HG03060 (cell line): ENCODE results near the gene SERPINE2.

Source experiments
- ATAC-seq: cut with Tn5 transposase; IDR thresholded peaks from one replicate; pipeline ENCODE4 v1.9.1; 2021; ENCODE audit warnings: low read depth, moderate number of reproducible peaks; ENCODE audit not compliant: unreplicated experiment

The SERPINE2 gene

DNA sequence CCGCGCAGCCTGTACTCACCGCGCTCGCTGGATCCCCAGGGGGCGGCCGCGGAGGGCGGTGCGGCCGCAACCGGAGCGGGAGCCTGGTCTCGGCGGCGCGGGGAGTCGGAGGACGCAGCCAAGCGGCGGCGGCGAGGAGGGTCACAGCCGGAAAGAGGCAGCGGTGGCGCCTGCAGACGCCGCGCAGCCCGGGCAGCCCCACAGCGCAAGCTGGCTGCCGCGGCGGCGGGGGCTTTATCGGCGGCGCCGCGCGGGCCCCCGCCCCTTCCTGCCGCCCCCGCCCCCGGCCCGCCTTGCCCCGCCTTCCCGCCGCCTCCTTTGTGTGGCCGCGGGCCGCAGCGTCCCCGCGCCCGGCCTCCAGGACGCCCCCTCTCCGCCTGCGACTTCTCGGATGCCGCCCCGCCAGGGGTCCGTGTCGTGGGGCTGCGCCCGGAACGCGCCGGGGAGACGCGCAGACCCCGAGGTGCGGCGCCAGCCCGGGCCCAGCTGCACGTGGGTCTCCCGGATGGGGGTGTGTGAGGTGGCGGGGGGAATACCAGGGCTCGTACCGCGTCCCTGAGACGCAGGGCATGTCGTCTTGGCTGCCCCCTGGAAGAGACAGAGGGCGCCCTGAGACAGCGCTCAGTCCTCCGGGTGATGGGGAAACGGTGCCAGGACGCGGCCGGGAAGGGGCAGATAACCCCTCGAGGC is at the start of gene SERPINE2:
TSS of gene SERPINE2 (minus strand) at position 207 of the 690 bp plus-strand sequence. CDS start 37,386 bp downstream, outside the sequence.
- no peak for ATAC-seq

DNA sequence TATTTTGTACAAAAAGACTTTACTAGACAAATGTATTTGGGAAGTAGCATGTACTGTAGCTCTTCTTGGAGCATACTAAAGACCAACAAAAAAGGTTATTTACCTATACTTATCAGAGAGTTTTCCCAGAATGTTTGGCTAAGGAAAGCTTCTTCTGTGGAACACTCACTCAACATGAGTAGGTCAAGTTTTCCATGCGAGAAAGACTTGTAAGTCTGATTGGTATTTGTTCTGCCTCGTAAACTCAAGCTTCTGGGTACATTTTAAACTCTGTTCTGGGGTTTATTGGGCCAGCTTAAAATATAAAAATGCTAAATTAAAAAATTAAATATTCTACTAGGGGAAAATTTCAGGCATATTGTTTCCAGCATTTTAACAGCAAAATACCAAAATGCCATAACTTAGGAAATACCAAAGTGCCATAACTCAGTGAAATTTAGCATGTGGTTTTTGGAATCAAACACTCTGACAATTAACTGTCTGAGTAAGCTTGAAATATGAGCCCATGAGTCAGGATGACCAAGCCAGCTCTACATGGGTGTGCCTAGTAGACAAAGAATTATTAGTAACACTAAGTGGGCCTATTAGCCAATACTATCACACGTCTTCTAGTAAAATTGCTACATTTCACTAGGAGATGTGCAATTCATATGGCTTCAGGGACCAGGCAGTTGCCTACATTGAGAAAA is 47.3 kb upstream of the SERPINE2 start:
- ATAC-seq, result no peak

- no peak for ATAC-seq
Measured at GRCh38 chr2:224085811-224086210, 46.7 kb upstream of the SERPINE2 start.

GRCh38 chr2:224085246-224085645 is 46.2 kb upstream of the SERPINE2 start:
- ATAC-seq, result no peak

- no peak for ATAC-seq
Measured at GRCh38 chr2:224084266-224084892, 45.3 kb upstream of the SERPINE2 start.

GRCh38 chr2:224083638-224084037 is 44.6 kb upstream of the SERPINE2 start:
- no peak for ATAC-seq

DNA sequence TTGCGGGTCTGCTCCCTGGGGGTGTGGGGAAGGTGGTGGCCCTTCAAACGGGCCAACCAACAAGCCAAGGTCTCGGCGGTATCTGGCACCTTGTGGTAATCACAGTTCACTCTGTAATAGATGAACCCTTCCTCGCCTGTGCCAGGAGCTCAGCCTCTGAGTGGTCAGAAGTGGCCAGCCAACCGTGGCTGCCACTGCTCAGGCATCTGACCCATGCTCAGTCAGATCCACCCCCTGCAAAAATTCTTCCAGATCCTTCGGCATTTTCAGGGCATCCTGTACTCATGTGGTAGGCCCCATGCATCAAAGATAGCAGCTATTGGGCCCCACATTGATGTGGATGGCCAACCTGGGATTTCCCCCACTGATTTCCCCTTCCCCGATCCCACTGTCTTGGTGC is 39.6 kb upstream of the SERPINE2 start:
- no peak for ATAC-seq

DNA sequence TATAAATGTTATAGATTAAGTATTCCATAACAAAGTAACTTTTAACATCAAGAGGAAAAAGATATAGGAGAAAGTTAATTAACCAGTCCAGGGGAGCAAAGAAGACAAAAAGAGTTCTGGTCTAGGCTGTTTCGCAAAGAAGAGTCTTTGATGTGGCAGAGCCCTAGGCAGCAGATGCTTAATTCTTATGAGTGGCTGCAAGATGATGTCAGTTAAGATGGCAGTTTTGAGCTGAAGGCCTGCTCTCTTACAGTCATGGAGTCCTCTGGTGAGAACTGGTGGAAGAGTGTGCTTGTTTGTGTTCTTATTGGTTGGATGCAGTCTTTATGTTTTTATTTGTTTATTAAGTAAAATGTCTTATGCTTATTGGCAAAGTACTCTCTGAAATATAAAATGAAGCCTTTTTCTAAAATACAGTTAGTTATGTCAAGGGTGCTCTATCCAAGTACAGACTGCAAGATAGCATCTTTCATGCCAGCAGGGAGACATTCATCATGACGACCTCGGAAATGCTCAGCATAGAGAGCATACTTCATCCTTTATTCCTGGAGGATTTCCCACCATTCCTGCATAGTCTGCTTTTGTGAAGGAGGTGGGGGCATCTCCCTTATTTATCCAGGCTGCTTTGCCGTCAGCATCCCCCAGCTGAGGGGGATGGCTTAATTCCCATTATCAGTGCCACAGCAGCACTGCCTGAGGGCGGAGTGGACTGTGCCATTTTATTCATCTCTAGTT is 38.9 kb upstream of the SERPINE2 start:
- no peak for ATAC-seq

GRCh38 chr2:224075588-224075987 is 36.5 kb upstream of the SERPINE2 start:
- no peak for ATAC-seq

DNA sequence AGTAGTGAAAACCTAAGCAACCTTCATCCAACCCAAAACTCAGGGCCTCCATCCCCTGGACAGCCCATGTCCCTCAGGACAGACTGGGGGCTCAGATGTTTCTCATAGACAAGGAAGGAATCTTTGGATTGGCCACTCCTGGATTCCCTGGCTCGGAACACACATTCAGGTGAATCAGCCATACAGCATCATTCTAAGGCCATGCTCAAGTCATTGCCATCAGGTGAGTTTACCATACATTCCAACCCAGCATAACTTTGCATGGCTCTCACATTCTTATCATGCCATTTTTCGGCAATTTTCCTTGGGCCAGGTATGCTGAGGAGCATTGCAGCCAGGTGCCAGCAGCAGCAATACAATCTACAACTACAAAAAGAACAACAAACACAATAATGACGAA is 34.6 kb upstream of the SERPINE2 start:
- ATAC-seq, result no peak

GRCh38 chr2:224072541-224073188 is 33.6 kb upstream of the SERPINE2 start:
- ATAC-seq, result no peak

DNA sequence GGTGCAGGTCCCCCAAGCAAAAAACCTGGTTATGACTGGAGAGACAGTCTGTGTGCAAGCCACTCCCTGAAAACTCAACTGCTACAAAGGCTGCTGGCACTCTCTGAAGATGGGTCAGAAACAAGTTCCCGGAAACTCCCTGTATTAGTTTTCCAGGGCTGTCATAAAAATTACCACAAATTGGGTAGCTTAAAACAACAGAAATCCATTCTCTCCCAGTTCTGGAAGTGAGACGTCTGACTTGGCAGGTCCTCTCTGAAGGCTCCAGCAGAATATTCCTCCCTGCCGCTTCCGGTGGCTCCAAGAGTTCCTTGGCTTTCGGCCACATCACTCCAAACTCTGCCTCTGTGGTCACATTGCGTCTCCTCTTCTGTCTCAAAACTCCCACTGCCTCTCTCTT is 30.1 kb upstream of the SERPINE2 start:
- no peak for ATAC-seq

DNA sequence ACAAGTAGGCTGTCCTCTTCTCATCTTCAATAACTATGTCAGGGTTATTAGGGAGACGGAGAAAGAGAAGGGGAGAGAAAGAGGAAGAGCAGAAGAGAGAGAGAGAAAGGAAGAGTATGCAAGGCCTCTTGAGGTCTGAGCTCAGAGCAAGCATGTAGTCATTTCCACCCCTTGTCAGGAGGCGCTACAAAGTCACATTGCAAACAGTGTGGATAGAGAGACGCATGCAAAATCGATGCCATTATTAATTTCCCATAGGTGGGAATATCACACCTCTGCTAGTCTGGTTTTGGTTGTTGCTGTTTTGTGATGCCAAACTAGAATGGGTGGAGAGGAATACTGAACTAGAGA is 24.2 kb upstream of the SERPINE2 start:
- ATAC-seq, result no peak

- no peak for ATAC-seq
Measured at GRCh38 chr2:224062481-224063297, 23.6 kb upstream of the SERPINE2 start.

DNA sequence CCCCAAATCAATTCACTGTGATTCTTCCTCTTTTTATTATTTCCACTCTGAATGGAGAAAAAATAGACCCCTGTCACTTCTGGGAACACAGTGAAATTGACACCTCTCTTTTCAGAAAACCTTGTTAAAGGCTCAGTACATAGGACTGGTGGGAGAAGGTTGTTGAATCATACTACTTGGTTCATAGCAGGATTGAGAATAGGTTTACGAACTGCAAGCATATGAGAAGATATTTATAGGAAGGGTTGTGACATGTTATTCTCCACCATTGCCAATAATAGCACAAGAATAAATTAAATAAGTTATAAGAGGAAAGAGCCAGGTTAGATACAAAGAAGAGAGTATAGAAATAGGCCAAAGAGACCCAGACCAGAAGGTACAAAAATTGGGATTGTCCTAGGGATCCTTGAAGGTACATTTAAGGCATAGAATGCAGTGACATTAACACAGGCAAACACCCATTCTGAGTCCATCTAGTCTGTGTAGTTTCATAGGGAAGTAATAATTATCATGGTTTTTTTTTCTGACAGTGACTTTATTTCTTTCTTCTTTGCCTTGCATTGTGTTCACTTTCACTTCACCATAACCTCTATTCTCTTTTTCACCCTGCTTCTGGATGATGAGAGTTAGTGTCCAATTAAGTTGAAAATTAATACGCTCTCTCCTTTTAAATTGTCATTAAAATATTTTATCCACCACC is 21.8 kb upstream of the SERPINE2 start:
- no peak for ATAC-seq

DNA sequence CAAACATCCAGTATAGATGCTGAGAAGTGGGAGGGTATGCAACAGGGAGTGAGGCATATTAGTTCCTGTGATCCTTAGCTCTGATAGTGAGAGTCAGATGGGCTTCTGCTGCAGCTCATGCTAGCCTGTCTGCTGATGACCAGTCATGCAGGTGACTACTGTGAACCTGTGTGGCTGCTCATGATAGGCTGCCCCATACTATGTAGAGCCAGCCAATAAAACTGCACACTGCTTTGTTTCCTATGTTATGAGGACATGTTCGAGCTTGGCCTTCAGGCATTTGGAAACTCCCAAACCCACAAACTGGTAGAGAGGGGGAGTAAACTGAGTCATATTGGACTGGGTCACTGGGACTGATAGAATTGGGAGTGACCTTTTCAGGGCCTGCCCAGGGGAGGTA is 20.1 kb upstream of the SERPINE2 start:
- no peak for ATAC-seq

DNA sequence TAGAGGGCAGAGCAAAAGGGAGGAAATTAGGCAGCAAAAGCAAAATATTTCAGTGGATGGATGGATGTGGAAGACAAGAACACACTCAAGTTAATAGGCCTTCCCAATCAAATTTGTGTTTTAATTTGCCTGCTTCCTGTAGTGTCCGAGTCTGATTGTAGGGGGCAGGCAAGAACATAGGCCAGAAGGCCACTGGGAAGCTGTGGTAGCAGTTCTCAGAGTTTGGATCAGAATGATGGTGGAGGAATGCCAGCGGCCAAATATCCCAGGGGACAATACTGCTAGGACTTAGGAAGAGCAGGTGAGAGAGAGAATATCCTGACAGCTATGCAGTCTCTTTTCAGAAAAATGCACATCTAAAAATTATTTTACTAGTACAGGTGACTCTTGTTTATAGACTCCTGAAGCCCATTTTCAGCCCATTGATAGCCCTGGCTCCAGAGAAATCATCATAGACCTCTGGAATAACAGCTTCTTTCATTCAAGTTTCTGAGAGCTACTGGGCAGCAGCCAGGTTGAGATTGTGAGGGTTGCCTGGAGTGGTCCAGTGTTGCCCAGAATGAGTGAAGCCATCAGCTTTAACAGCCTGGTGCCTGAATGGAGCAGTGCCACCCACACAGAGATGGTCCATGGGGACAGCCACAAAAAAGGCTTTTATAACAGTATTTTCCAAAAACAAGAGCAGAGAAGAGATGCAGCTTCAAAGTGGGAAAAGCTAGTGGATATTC is 19.1 kb upstream of the SERPINE2 start:
- ATAC-seq, result no peak

DNA sequence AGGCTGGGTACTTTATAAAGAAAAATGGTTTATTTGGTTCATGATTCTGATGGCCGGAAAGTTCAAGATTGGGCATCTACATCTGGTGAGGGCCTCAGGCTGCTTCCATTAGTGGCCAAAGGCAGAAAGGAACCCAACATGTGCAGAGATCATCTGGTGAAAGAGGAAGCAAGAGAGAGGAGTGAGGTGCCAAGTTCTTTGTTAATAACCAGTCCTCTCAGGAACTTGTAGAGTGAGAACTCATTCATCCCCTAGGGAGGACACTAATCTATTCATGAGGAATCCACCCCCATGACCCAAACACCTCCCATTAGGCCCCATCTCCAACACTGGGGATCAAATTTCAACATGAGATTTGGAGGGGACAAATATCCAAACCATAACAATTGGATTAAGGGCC is 17.8 kb upstream of the SERPINE2 start:
- ATAC-seq, result no peak

DNA sequence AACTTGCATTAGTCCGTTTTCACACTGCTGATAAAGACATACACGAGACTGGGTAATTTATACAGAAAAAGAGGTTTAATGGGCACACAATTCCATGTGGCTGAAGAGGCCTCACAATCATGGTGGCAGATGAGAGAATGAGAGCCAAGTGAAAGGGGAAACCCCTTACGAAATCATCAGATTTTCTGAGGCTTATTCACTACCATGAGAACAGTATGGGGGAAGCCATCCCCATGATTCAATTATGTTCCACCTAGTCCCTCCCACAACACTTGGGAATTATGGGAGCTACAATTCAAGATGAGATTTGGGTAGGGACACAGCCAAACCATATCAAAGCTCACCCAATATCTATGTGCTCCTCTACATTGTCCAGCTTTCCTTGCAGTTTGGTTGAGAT is 16.0 kb upstream of the SERPINE2 start:
- ATAC-seq, result no peak
